ENCODE data around the gene MTRFR.
A peak's percentile ranks its signal among the peaks of the same experiment; 100 is the strongest.
"Not testable (repeated sequence)": the region's sequence is repeated elsewhere in the genome, so short reads cannot be mapped to it uniquely, and the experiment has no call there.

Gene MTRFR

GRCh38 chr12:123250471-123251383, 17.5 kb downstream of the MTRFR start:
- no peak for DNase-seq

DNA sequence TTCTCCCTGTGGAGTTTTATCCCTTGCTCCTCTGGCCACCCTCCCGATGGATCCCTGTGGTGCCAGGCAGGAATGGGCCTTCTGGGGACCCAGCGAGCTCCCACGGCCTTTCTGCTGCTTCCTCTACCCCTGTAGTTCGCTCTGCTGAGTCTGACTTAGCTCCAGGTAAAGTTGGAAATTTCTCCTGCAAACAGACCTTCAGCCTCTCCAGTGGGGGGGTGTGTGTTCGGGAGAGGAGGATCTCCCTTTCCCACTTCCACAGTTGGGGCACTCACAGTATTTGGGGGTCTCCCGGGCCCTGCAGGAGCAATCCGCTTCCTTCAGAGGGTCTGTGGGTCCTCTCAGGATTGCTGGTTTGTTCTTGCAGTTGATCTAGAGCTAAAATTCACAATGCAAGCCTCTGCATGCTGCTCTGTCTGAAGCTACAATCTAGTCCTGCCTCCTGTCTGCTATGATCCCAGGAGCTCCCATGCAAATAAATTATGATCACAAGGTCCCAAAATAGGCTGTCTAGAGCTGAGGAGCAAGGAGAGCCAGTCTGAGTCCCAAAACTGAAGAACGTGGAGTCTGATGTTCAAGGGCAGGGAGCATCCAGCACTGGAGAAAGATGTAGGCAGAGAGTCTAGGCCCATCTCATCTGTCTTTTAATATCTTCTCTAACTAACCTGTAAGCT, 18.3 kb downstream of the MTRFR start:
- no peak for DNase-seq

DNA sequence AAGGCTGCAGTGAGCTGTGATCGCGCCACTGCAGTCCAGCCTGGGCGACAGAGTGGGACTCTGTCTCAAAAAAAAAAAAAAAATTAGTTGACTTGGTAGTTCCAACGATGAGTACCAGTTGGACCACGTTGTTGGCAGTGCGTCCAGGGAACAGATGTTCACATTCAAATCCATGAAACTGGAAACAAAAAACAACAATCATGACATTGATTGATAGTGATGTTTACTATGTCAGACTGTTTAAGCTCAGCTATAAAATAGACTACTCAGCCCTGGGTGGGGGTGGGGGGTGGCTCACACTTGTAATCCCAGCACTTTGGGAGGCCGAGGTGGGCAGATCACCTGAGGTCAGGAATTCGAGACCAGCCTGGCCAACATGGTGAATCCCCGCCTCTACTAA, 19.1 kb downstream of the MTRFR start:
- not testable (repeated sequence) for DNase-seq

DNA sequence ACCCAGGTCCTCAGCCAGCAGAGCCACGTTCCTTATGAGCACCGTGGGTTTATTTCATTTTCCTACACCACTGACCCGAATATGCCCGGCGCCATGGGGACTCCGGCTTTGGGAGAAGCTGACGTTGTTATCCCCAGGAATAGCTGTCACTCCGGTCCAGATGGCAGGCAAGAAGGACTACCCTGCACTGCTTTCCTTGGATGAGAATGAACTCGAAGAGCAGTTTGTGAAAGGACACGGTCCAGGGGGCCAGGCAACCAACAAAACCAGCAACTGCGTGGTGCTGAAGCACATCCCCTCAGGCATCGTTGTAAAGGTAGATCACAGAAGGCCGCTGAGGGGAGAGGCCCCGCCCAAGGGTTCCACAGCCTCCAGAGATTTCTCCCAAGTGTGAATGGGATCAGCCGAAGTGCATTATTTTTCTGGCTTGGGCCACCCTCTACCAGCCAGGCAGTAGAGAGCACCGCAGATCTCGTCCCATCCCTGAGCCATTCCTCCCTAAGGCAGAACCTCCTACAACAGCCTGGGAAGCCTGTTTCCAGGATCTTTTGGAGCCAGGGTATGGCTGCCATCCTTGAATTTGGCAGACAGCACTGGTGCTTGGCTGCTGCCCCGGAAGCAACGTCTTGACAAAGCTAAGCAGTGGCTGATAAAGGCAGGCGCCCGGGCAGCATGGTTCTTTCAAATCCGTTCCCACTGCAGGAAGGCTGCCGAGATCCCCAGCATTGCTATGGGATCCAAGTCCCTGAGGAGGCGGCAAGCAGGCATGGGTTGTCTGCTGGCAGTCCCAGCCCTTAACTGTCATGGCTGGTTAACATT, 20.6 kb downstream of the MTRFR start:
- no peak for DNase-seq

DNA sequence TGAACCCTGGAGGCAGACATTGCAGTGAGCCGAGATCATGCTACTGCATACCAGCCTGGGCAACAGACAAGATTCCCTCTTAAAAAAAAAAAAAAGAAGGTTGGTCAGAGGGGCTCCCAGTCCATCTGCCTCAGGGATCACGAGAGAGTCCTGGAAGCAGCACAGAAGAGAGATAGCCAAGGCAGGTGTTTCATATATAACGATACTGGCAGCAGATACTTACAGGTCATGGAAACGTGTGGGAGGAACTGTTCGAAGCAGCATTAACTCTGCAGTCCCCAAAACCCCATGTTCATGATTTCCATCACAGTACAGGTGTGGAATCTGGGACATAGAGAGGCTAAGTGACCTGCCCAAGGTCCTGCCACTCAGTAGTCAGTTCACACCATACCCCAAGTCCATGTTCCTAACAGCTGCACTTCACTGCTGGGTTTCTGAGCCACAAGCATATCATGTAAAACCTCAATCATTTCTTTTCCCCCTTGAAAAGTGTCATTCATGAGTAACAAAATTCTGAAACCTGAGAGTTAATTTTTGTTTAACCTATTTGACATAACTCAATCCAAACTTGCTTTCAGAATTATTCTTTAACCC, 21.7 kb downstream of the MTRFR start:
- DNase-seq, result no peak

DNA sequence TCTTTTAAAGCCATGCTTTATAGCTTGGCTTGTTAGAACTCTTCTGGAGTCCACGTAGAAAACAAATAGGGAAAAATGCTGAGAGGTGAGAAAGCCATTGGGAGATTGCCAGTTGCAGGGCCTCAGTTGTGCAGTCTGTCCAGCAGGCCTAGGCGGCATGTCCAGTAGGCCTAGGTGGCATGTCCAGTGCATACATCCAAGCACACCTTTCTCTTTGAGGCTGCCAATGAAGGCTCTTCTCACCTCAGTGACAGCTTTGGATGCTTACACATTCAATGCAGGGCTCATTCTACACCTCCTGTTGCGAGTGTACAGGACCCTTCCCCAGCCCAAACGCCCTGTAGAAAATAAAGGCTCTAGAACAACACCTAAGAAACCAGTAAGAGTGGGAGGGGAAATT, 25.4 kb downstream of the MTRFR start:
- no peak for DNase-seq

GRCh38 chr12:123260081-123260480, 26.8 kb downstream of the MTRFR start:
- no peak for DNase-seq

GRCh38 chr12:123261196-123261595, 28.0 kb downstream of the MTRFR start:
- no peak for DNase-seq

GRCh38 chr12:123263196-123263817, 30.1 kb downstream of the MTRFR start:
- no peak for DNase-seq

- DNase-seq, result no peak
Observed at GRCh38 chr12:123264642-123265041, 31.4 kb downstream of the MTRFR start.

DNA sequence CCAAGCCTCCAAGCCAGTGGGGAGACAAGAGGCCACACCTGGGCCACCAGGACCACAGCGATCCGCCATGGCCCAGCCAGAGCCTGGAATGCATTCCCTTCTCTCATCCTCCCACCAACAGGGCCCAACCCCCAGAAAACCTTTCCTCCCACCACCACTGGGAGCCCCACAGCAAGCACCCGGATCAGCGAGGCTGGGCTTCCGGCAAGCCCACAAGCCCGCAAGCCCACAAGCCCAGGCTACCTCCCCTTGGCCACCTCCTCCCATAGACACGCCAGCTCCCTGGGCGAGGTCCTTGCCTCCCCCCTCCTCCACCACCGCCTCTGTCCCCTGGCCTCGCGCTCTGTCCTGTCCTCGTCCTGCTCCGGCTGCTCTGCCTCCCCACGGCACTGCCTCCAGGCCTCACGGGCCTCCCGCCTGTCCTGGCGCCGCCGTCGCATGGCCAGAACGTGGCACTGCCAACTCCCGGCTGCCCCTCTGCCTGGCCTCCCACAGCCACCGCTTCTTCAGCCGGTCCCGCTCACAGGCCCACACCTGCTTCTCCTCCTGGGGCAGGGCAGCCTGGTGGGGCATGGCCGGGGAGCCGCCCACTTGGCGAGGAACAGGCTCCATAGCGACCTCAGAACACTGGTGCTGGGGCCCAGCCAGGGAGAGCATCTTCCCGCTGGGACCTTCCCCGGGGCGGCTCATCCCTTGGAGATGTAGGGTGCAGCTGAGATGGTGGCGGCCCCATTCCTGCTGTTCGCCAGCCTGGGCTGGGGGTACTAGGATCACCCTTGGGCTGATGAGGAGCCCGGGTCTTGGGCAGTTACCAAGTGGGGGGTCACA, 32.8 kb downstream of the MTRFR start:
- no peak for DNase-seq

DNA sequence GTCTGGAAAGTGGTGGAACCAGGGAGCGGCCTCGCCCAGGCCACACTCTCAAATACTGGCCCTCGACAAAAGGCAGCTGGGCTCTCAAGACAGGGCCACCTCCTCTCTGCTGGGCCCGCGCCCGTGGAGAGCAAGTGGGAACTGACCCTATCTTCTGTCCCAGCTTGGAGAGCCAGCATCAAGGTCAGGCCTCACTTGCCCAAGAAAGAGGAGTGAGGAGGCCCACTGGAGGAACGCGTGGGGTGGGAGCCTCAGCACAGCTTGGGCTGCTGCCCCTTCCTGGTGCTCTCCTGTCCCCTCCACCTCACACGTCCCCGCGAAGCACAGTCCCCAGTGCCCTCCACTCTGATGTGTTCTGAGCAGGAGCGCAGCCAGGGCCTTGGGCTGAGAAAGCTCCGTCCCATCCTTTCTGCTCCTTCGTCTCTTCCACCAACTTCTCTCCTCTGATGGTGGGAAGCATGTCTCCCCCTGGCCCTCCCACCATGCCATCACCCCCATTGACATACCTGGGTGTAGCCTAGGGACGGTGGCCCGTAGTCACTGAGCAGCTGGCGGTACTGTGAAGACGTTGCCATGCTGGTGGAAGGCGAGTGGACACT, 33.5 kb downstream of the MTRFR start:
- no peak for DNase-seq

- DNase-seq, result no peak
Observed at GRCh38 chr12:123267335-123267920, 34.2 kb downstream of the MTRFR start.

GRCh38 chr12:123267991-123268843, 35.0 kb downstream of the MTRFR start:
- no peak for DNase-seq

DNA sequence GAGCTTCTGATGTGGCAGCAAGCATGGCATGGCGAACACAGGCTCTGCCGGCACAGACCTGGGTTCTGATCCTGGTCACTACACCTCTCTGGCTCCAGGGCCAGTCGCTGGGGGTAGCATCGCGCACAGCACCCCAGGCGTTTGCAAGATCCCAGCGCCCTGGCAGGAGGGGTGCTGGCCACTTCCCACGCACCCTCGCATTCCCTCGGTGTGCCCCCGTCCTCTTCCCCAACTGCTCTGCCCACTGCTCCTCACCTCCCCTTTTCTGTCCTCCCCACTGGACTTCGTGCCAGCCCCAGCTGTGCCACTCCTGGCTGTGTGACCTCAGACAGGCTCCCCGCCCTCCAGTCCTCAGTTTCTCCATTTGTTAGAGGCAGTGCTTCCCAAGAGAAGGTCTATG, 35.6 kb downstream of the MTRFR start:
- DNase-seq, result no peak

DNA sequence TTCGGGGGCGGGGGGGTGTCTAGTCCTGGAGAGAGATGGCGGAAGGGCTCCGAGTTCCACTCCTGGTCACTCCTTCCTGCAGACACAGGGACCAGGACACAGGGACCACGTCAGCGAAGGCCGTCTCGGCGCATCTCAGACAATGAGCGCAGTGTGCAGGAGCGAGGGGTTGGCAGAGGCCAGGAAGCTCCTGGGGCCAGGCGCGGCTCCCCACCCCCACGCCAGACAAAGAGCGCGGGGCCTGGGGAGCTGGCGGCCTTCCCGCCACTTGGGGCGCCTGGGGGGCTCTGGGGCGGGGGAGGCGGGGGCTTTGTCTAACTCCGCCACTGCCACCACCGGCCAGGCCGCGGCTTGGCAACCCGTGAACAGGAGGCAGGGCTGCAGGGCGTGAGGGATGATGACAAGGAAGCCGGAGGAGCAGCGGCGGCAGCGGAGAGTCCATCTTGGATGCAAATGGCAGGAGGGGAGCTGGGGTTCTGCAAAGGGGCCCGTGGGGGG, 36.2 kb downstream of the MTRFR start:
- DNase-seq, result peak; percentile 59

DNA sequence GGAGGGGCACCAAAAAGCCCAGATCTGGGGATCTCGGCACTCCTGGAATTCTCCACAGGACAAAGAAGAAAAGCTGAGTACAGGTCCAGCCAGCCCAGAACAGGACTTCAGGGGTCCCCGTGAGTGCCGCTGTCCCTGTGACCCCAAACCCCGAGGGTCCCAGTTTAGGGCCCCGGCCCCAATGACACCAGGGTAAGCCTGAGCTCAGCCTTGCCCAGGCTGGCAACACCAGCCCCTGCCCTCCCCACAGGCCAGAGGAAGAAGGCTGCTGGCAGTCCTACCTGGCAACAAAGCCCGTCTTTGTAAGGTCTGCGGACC, 36.6 kb downstream of the MTRFR start:
- DNase-seq, result no peak

- no peak for DNase-seq
Observed at GRCh38 chr12:123270214-123271000, 37.2 kb downstream of the MTRFR start.

Measured in NCI-H1048 (cell line).